ENCODE data around the gene ARRB2.

Gene ARRB2

GRCh38 chr17:4744999-4745969, 34.9 kb downstream of the ARRB2 start:
- Histone ChIP-seq H3K4me3 (ENCODE audit: low read depth, low read length) (no peak overlapping the region), H4K12ac (ENCODE audit: low read depth, low read length) (no peak overlapping the region), H2BK5ac (ENCODE audit: low read depth, low read length, poor library complexity) (no peak overlapping the region), H3K18ac (ENCODE audit: low read length) (no peak overlapping the region), H3K9ac (ENCODE audit: low read length) (no peak overlapping the region), H4K91ac (ENCODE audit: low read depth, low read length) (no peak overlapping the region), H3K4me2 (ENCODE audit: low read length) (peak overlapping the region; percentile 16), H3K9me3 (ENCODE audit: insufficient read depth, low read depth, low read length) (peaks cover 11% of the 10 kb centered on the region), H3K4ac (ENCODE audit: low read depth, low read length) (no peak overlapping the region), H3K23ac (ENCODE audit: low read length) (no peak overlapping the region), H2AK5ac (ENCODE audit: low read length) (no peak overlapping the region), H3K4me1 (ENCODE audit: control insufficient read depth in 1 of 2, insufficient read depth in 2 of 2, low read length in 2 of 2) (peaks cover 2 to 6% of the 10 kb centered on the region in 2 experiments), H3K27me3 (ENCODE audit: insufficient read depth, low read length) (peaks cover 20% of the 10 kb centered on the region), H2BK12ac (ENCODE audit: low read length) (no peak overlapping the region), H3K79me2 (ENCODE audit: control insufficient read depth, insufficient read depth, low read length, poor library complexity) (no peaks in the 10 kb centered on the region), H4K8ac (ENCODE audit: low read depth, low read length) (no peak overlapping the region), H3K27ac (ENCODE audit: low read depth, low read length) (no peak overlapping the region), H3K14ac (ENCODE audit: low read length) (no peak overlapping the region), H3K79me1 (ENCODE audit: low read length) (no peaks in the 10 kb centered on the region), H3K36me3 (ENCODE audit: control insufficient read depth in 1 of 2, insufficient read depth in 2 of 2, low read length in 2 of 2) (no peaks in the 10 kb centered on the region), H2BK120ac (ENCODE audit: insufficient read depth, low read length, poor library complexity) (no peak overlapping the region), H2AFZ (ENCODE audit: insufficient read depth, low read length, poor library complexity) (peak overlapping the region; percentile 37)
- DNase-seq: no peak
- WGBS (ENCODE audit: extremely low coverage, insufficient coverage, insufficient read length): no CpG with 5 or more reads among the region's 51 CpGs

GRCh38 chr17:4747847-4748246, 37.4 kb downstream of the ARRB2 start:
- no peak overlapping the region for H2AK5ac ChIP-seq (ENCODE audit: low read length)
- H3K4me1 ChIP-seq (ENCODE audit: control insufficient read depth in 1 of 2, insufficient read depth in 2 of 2, low read length in 2 of 2): peaks cover 2 to 6% of the 10 kb centered on the region in 2 experiments
- no peak overlapping the region for H3K14ac ChIP-seq (ENCODE audit: low read length)
- H2BK5ac ChIP-seq (ENCODE audit: low read depth, low read length, poor library complexity): no peak overlapping the region
- H3K9me3 ChIP-seq (ENCODE audit: insufficient read depth, low read depth, low read length): peaks cover 3% of the 10 kb centered on the region
- H2BK12ac ChIP-seq (ENCODE audit: low read length): no peak overlapping the region
- no peaks in the 10 kb centered on the region for H3K79me1 ChIP-seq (ENCODE audit: low read length)
- no peak overlapping the region for H3K23ac ChIP-seq (ENCODE audit: low read length)
- H3K36me3 ChIP-seq (ENCODE audit: control insufficient read depth in 1 of 2, insufficient read depth in 2 of 2, low read length in 2 of 2): no peaks in the 10 kb centered on the region
- H3K4me2 ChIP-seq (ENCODE audit: low read length): no peak overlapping the region
- DNase-seq: no peak
- WGBS (ENCODE audit: extremely low coverage, insufficient coverage, insufficient read length): no CpG with 5 or more reads among the region's 5 CpGs
- no peak overlapping the region for H2AFZ ChIP-seq (ENCODE audit: insufficient read depth, low read length, poor library complexity)
- H3K9ac ChIP-seq (ENCODE audit: low read length): no peak overlapping the region
- H3K4me3 ChIP-seq (ENCODE audit: low read depth, low read length): no peak overlapping the region
- no peak overlapping the region for H2BK120ac ChIP-seq (ENCODE audit: insufficient read depth, low read length, poor library complexity)
- H3K27me3 ChIP-seq (ENCODE audit: insufficient read depth, low read length): peaks cover 6% of the 10 kb centered on the region
- no peaks in the 10 kb centered on the region for H3K79me2 ChIP-seq (ENCODE audit: control insufficient read depth, insufficient read depth, low read length, poor library complexity)
- H4K8ac ChIP-seq (ENCODE audit: low read depth, low read length): no peak overlapping the region
- no peak overlapping the region for H4K91ac ChIP-seq (ENCODE audit: low read depth, low read length)
- no peak overlapping the region for H3K27ac ChIP-seq (ENCODE audit: low read depth, low read length)
- no peak overlapping the region for H3K4ac ChIP-seq (ENCODE audit: low read depth, low read length)
- H3K18ac ChIP-seq (ENCODE audit: low read length): no peak overlapping the region
- no peak overlapping the region for H4K12ac ChIP-seq (ENCODE audit: low read depth, low read length)

GRCh38 chr17:4748686-4749085, 38.3 kb downstream of the ARRB2 start:
- Histone ChIP-seq H4K8ac (ENCODE audit: low read depth, low read length) (no peak overlapping the region), H3K9ac (ENCODE audit: low read length) (no peak overlapping the region), H4K12ac (ENCODE audit: low read depth, low read length) (no peak overlapping the region), H3K18ac (ENCODE audit: low read length) (no peak overlapping the region), H2BK5ac (ENCODE audit: low read depth, low read length, poor library complexity) (no peak overlapping the region), H3K14ac (ENCODE audit: low read length) (no peak overlapping the region), H3K4me1 (ENCODE audit: control insufficient read depth in 1 of 2, insufficient read depth in 2 of 2, low read length in 2 of 2) (peaks cover 2 to 6% of the 10 kb centered on the region in 2 experiments), H3K4me3 (ENCODE audit: low read depth, low read length) (no peak overlapping the region), H3K27ac (ENCODE audit: low read depth, low read length) (no peak overlapping the region), H2AFZ (ENCODE audit: insufficient read depth, low read length, poor library complexity) (no peak overlapping the region), H2BK12ac (ENCODE audit: low read length) (no peak overlapping the region), H3K27me3 (ENCODE audit: insufficient read depth, low read length) (peaks cover 6% of the 10 kb centered on the region), H3K79me2 (ENCODE audit: control insufficient read depth, insufficient read depth, low read length, poor library complexity) (no peaks in the 10 kb centered on the region), H2BK120ac (ENCODE audit: insufficient read depth, low read length, poor library complexity) (no peak overlapping the region), H3K79me1 (ENCODE audit: low read length) (no peaks in the 10 kb centered on the region), H3K36me3 (ENCODE audit: control insufficient read depth in 1 of 2, insufficient read depth in 2 of 2, low read length in 2 of 2) (no peaks in the 10 kb centered on the region), H3K23ac (ENCODE audit: low read length) (no peak overlapping the region), H2AK5ac (ENCODE audit: low read length) (no peak overlapping the region), H4K91ac (ENCODE audit: low read depth, low read length) (no peak overlapping the region), H3K4me2 (ENCODE audit: low read length) (no peak overlapping the region), H3K9me3 (ENCODE audit: insufficient read depth, low read depth, low read length) (peaks cover 3% of the 10 kb centered on the region), H3K4ac (ENCODE audit: low read depth, low read length) (no peak overlapping the region)
- DNase-seq: no peak
- no CpG with 5 or more reads among the region's 4 CpGs for WGBS (ENCODE audit: extremely low coverage, insufficient coverage, insufficient read length)

GRCh38 chr17:4750606-4751005, 40.2 kb downstream of the ARRB2 start:
- no peak overlapping the region for H3K27ac ChIP-seq (ENCODE audit: low read depth, low read length)
- no peak overlapping the region for H2BK12ac ChIP-seq (ENCODE audit: low read length)
- no peak overlapping the region for H3K23ac ChIP-seq (ENCODE audit: low read length)
- H4K8ac ChIP-seq (ENCODE audit: low read depth, low read length): no peak overlapping the region
- H3K9me3 ChIP-seq (ENCODE audit: insufficient read depth, low read depth, low read length): peaks cover 3% of the 10 kb centered on the region
- no peak overlapping the region for H4K91ac ChIP-seq (ENCODE audit: low read depth, low read length)
- H3K18ac ChIP-seq (ENCODE audit: low read length): no peak overlapping the region
- no peak overlapping the region for H3K14ac ChIP-seq (ENCODE audit: low read length)
- no peak for DNase-seq
- H2AFZ ChIP-seq (ENCODE audit: insufficient read depth, low read length, poor library complexity): no peak overlapping the region
- H3K4me3 ChIP-seq (ENCODE audit: low read depth, low read length): no peak overlapping the region
- no CpG with 5 or more reads among the region's 3 CpGs for WGBS (ENCODE audit: extremely low coverage, insufficient coverage, insufficient read length)
- no peaks in the 10 kb centered on the region for H3K79me1 ChIP-seq (ENCODE audit: low read length)
- no peaks in the 10 kb centered on the region for H3K79me2 ChIP-seq (ENCODE audit: control insufficient read depth, insufficient read depth, low read length, poor library complexity)
- H2AK5ac ChIP-seq (ENCODE audit: low read length): no peak overlapping the region
- H4K12ac ChIP-seq (ENCODE audit: low read depth, low read length): no peak overlapping the region
- no peak overlapping the region for H2BK120ac ChIP-seq (ENCODE audit: insufficient read depth, low read length, poor library complexity)
- H3K4me1 ChIP-seq (ENCODE audit: control insufficient read depth in 1 of 2, insufficient read depth in 2 of 2, low read length in 2 of 2): no peaks in the 10 kb centered on the region
- H3K36me3 ChIP-seq (ENCODE audit: control insufficient read depth in 1 of 2, insufficient read depth in 2 of 2, low read length in 2 of 2): no peaks in the 10 kb centered on the region
- no peaks in the 10 kb centered on the region for H3K27me3 ChIP-seq (ENCODE audit: insufficient read depth, low read length)
- no peak overlapping the region for H2BK5ac ChIP-seq (ENCODE audit: low read depth, low read length, poor library complexity)
- H3K4me2 ChIP-seq (ENCODE audit: low read length): no peak overlapping the region
- no peak overlapping the region for H3K9ac ChIP-seq (ENCODE audit: low read length)
- no peak overlapping the region for H3K4ac ChIP-seq (ENCODE audit: low read depth, low read length)
